Liver (tissue), 9 donors: ENCODE data around the gene NARS2. TPM values are rescaled to one million over a fixed set of nuclear protein-coding genes. Genes with fewer than 3 reads are reported as not detected.
"Not testable (repeated sequence)": the region's sequence is repeated elsewhere in the genome, so short reads cannot be mapped to it uniquely, and the experiment has no call there.

Experiments used
- DNase-seq: peaks from one replicate; pipeline ENCODE4 v3.0.0-alpha.2; 2017; ENCODE audit warnings: low spot score
- H3K27ac ChIP-seq, 2 donors: one replicate each; pipeline ENCODE4 v1.7.0; 2013; ENCODE audit warnings: inconsistent platforms in 2 of 2, low read length in 2 of 2, control low read depth in 1 of 2, low read depth in 1 of 2, mild to moderate bottlenecking in 1 of 2
- H3K27me3 ChIP-seq, 4 donors: one replicate each; pipeline versions ENCODE4 v1.6.1 to v1.7.0; 2013; ENCODE audit warnings: low read length in 3 of 4, inconsistent platforms in 1 of 4, mild to moderate bottlenecking in 1 of 4, moderate library complexity in 1 of 4; ENCODE audit not compliant: control insufficient read depth in 4 of 4, insufficient read depth in 4 of 4
- H3K36me3 ChIP-seq, 4 donors: one replicate each; pipeline versions ENCODE4 v1.6.1 to v1.7.0; 2013; ENCODE audit warnings: low read length in 3 of 4, mild to moderate bottlenecking in 3 of 4, low read depth in 1 of 4, moderate library complexity in 1 of 4; ENCODE audit not compliant: control insufficient read depth in 4 of 4, insufficient read depth in 3 of 4
- H3K4me1 ChIP-seq, 4 donors: one replicate each; pipeline versions ENCODE4 v1.6.1 to v1.7.0; 2013; ENCODE audit warnings: low read length in 3 of 4, mild to moderate bottlenecking in 3 of 4, moderate library complexity in 1 of 4; ENCODE audit not compliant: control insufficient read depth in 4 of 4, insufficient read depth in 4 of 4
- H3K4me3 ChIP-seq, 3 donors: one replicate each; pipeline versions ENCODE4 v1.6.1 to v1.7.0; 2013; ENCODE audit warnings: low read length in 3 of 3, control low read depth in 1 of 3, low read depth in 1 of 3, mild to moderate bottlenecking in 1 of 3
- H3K9ac ChIP-seq, 2 donors: one replicate each; pipeline ENCODE4 v1.7.0; 2013; ENCODE audit warnings: low read length in 2 of 2, mild to moderate bottlenecking in 2 of 2, moderate library complexity in 2 of 2, control low read depth in 1 of 2, low read depth in 1 of 2
- H3K9me3 ChIP-seq, 4 donors: one replicate each; pipeline versions ENCODE4 v1.6.1 to v1.7.0; 2013; ENCODE audit warnings: low read length in 3 of 4; ENCODE audit not compliant: control insufficient read depth in 4 of 4
- EGR1 ChIP-seq, 2 donors: IDR thresholded peaks; 2 replicates each; pipeline ENCODE4 v1.6.1; 2016 to 2018; ENCODE audit warnings: antibody characterized with exemption in 2 of 2, low read depth in 2 of 2
- FOXA1 ChIP-seq: IDR thresholded peaks from 2 replicates; pipeline ENCODE4 v1.6.1; 2016; ENCODE audit warnings: antibody characterized with exemption
- FOXA2 ChIP-seq: IDR thresholded peaks from 2 replicates; pipeline ENCODE4 v1.6.1; 2016; ENCODE audit warnings: antibody characterized with exemption
- GABPA ChIP-seq, 2 donors: IDR thresholded peaks in 1 of 2; conservative IDR thresholded peaks in 1 of 2; 2 replicates each; pipeline ENCODE4 v1.6.1; 2016; ENCODE audit warnings: antibody characterized with exemption in 2 of 2, mild to moderate bottlenecking in 1 of 2, moderate library complexity in 1 of 2
- HNF4A ChIP-seq, 2 donors: conservative IDR thresholded peaks; 2 replicates each; pipeline ENCODE4 v1.6.1; 2016; ENCODE audit warnings: antibody characterized with exemption in 2 of 2, mild to moderate bottlenecking in 2 of 2
- HNF4G ChIP-seq: IDR thresholded peaks from 2 replicates; pipeline ENCODE4 v1.6.1; 2016; ENCODE audit warnings: antibody characterized with exemption
- JUND ChIP-seq, 2 donors: IDR thresholded peaks; 2 replicates each; pipeline ENCODE4 v1.6.1; 2016; ENCODE audit warnings: antibody characterized with exemption in 2 of 2
- NR2F2 ChIP-seq: IDR thresholded peaks from 2 replicates; pipeline ENCODE4 v1.6.1; 2016; ENCODE audit warnings: antibody characterized with exemption
- RAD21 ChIP-seq, 2 donors: IDR thresholded peaks; 2 replicates each; pipeline ENCODE4 v1.6.1; 2016; ENCODE audit warnings: antibody characterized with exemption in 2 of 2, mild to moderate bottlenecking in 2 of 2
- RXRA ChIP-seq, 2 donors: IDR thresholded peaks; 2 replicates each; pipeline ENCODE4 v1.6.1; 2017 to 2018; ENCODE audit warnings: antibody characterized with exemption in 2 of 2, mild to moderate bottlenecking in 1 of 2
- SP1 ChIP-seq: IDR thresholded peaks from 2 replicates; pipeline ENCODE4 v1.6.1; 2018; ENCODE audit warnings: antibody characterized with exemption, mild to moderate bottlenecking
- TAF1 ChIP-seq: conservative IDR thresholded peaks from 2 replicates; pipeline ENCODE4 v1.6.1; 2016; ENCODE audit warnings: antibody characterized with exemption, mild to moderate bottlenecking
- YY1 ChIP-seq: IDR thresholded peaks from 2 replicates; pipeline ENCODE4 v1.6.1; 2016; ENCODE audit warnings: antibody characterized with exemption, mild to moderate bottlenecking
- ZBTB33 ChIP-seq: IDR thresholded peaks from 2 replicates; pipeline ENCODE4 v1.6.1; 2016; ENCODE audit warnings: antibody characterized with exemption
- WGBS: extraction: QIAGEN DNeasy Blood & Tissue Kit; methylation state at CpG from one replicate; pipeline ENCODE4 v1.1.7; 2013; 5-methylcytosine and 5-hydroxymethylcytosine counted together
- polyA plus RNA-seq, 2 donors: library from polyadenylated mRNA; stranded (reverse) in 1 of 2; unstranded in 1 of 2; fragments of 200-250 nt in 1 of 2; fragments of >200 nt in 1 of 2; fragmentation: Nextera tagmentation in 1 of 2; extraction: Ambion mirVana in 1 of 2; gene quantifications; one replicate each; pipeline versions ENCODE4 v1.2.1 to v1.2.3, GENCODE V29; 2013 to 2015
- total RNA-seq, 2 donors: library from RNA; depleted of rRNA; stranded (reverse); fragments of >200 nt; gene quantifications; one replicate each; pipeline ENCODE4 v1.2.3, GENCODE V29; 2014
- TF ChIP-seq, protein P1 (sequence below): fragments of 150-350 bp; IDR thresholded peaks from 2 replicates; pipeline ENCODE4 v1.5.1; 2017; ENCODE audit warnings: improper control_type of control experiment, low read depth, low read length; ENCODE audit not compliant: missing input control
- TF ChIP-seq, protein P2 (sequence below): IDR thresholded peaks from 2 replicates; pipeline ENCODE4 v1.6.1; 2016; ENCODE audit warnings: antibody characterized with exemption, mild to moderate bottlenecking
- donor health status: healthy.
- donor health status: healthy.
- donor health status: healthy.
- donor health status: healthy.
- donor health status: healthy.

Gene NARS2
- total and polyA plus RNA-seq, 4 donors, result 10.4 to 19.4 (median 11.8) TPM

GRCh38 chr11:78514922-78515502, 59.7 kb downstream of the NARS2 start (continued):
- no peak for TF ChIP-seq FOXA1
- no peak for TF ChIP-seq SP1
- TF ChIP-seq NR2F2, result no peak
- TF ChIP-seq RAD21 (IDR thresholded peaks at IDR 0.05), result no peak
- no peak for TF ChIP-seq EGR1 (IDR thresholded peaks at IDR 0.05; ENCODE audit: low read depth in 2 of 2)
- no peak for TF ChIP-seq TAF1

GRCh38 chr11:78513085-78513484, 61.6 kb downstream of the NARS2 start:
- not testable (repeated sequence) for H3K9me3 ChIP-seq, DNase-seq, H3K27me3 ChIP-seq, H3K27ac ChIP-seq, H3K4me3 ChIP-seq, H3K36me3 ChIP-seq, H3K4me1 ChIP-seq, H3K9ac ChIP-seq
- 98% methylated on average over 5 of the region's 5 CpGs for WGBS

GRCh38 chr11:78510597-78510996, 64.1 kb downstream of the NARS2 start:
- no peaks in the 10 kb centered on the region for H3K36me3 ChIP-seq
- 98% methylated on average over 4 of the region's 4 CpGs for WGBS
- H3K9ac ChIP-seq, result no peak overlapping the region
- no peak overlapping the region for H3K27ac ChIP-seq
- no peak for TF ChIP-seq GABPA (IDR thresholded peaks at IDR 0.05 in 1 of 2, conservative IDR thresholded peaks at IDR 0.05 in 1 of 2)
- TF ChIP-seq RXRA (IDR thresholded peaks at IDR 0.05), result no peak
- TF ChIP-seq RAD21 (IDR thresholded peaks at IDR 0.05), result no peak
- TF ChIP-seq EGR1 (IDR thresholded peaks at IDR 0.05; ENCODE audit: low read depth in 2 of 2), result no peak
- no peak for TF ChIP-seq SP1
- TF ChIP-seq HNF4A (conservative IDR thresholded peaks at IDR 0.05), result no peak
- TF ChIP-seq, protein P1, sequence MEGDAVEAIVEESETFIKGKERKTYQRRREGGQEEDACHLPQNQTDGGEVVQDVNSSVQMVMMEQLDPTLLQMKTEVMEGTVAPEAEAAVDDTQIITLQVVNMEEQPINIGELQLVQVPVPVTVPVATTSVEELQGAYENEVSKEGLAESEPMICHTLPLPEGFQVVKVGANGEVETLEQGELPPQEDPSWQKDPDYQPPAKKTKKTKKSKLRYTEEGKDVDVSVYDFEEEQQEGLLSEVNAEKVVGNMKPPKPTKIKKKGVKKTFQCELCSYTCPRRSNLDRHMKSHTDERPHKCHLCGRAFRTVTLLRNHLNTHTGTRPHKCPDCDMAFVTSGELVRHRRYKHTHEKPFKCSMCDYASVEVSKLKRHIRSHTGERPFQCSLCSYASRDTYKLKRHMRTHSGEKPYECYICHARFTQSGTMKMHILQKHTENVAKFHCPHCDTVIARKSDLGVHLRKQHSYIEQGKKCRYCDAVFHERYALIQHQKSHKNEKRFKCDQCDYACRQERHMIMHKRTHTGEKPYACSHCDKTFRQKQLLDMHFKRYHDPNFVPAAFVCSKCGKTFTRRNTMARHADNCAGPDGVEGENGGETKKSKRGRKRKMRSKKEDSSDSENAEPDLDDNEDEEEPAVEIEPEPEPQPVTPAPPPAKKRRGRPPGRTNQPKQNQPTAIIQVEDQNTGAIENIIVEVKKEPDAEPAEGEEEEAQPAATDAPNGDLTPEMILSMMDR, result no peak
- TF ChIP-seq NR2F2, result no peak
- TF ChIP-seq, protein P2, sequence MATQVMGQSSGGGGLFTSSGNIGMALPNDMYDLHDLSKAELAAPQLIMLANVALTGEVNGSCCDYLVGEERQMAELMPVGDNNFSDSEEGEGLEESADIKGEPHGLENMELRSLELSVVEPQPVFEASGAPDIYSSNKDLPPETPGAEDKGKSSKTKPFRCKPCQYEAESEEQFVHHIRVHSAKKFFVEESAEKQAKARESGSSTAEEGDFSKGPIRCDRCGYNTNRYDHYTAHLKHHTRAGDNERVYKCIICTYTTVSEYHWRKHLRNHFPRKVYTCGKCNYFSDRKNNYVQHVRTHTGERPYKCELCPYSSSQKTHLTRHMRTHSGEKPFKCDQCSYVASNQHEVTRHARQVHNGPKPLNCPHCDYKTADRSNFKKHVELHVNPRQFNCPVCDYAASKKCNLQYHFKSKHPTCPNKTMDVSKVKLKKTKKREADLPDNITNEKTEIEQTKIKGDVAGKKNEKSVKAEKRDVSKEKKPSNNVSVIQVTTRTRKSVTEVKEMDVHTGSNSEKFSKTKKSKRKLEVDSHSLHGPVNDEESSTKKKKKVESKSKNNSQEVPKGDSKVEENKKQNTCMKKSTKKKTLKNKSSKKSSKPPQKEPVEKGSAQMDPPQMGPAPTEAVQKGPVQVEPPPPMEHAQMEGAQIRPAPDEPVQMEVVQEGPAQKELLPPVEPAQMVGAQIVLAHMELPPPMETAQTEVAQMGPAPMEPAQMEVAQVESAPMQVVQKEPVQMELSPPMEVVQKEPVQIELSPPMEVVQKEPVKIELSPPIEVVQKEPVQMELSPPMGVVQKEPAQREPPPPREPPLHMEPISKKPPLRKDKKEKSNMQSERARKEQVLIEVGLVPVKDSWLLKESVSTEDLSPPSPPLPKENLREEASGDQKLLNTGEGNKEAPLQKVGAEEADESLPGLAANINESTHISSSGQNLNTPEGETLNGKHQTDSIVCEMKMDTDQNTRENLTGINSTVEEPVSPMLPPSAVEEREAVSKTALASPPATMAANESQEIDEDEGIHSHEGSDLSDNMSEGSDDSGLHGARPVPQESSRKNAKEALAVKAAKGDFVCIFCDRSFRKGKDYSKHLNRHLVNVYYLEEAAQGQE, result no peak
- TF ChIP-seq HNF4G, result no peak
- TF ChIP-seq FOXA1, result no peak
- no peak for TF ChIP-seq YY1
- TF ChIP-seq TAF1, result no peak
- TF ChIP-seq ZBTB33, result no peak
- no peak for TF ChIP-seq FOXA2
- no peak for TF ChIP-seq JUND (IDR thresholded peaks at IDR 0.05)
- no peak for DNase-seq
- no peaks in the 10 kb centered on the region for H3K4me1 ChIP-seq
- H3K9me3 ChIP-seq, result no peaks in the 10 kb centered on the region
- no peaks in the 10 kb centered on the region for H3K27me3 ChIP-seq
- H3K4me3 ChIP-seq, result no peak overlapping the region
